Left renal cortex interstitium (tissue), 4 donors: ENCODE data around the gene XPO6. TPM values are rescaled to one million over a fixed set of nuclear protein-coding genes. Genes with fewer than 3 reads are reported as not detected.

ENCODE experiments used
- DNase-seq, 4 donors: peaks; one replicate each; pipeline ENCODE4 v3.0.0-alpha.2; 2013; ENCODE audit warnings: low read depth in 4 of 4, low spot score in 2 of 4, missing footprints in 1 of 4
- polyA plus RNA-seq, 4 donors: library from polyadenylated mRNA; unstranded; fragments of 120-200 nt; gene quantifications; one replicate each; pipeline ENCODE4 v1.2.1, GENCODE V29; 2013; ENCODE audit not compliant: insufficient read length in 4 of 4

XPO6 gene
- polyA plus RNA-seq, 4 donors: 72.3 to 91.7 (median 87.6) TPM

DNA sequence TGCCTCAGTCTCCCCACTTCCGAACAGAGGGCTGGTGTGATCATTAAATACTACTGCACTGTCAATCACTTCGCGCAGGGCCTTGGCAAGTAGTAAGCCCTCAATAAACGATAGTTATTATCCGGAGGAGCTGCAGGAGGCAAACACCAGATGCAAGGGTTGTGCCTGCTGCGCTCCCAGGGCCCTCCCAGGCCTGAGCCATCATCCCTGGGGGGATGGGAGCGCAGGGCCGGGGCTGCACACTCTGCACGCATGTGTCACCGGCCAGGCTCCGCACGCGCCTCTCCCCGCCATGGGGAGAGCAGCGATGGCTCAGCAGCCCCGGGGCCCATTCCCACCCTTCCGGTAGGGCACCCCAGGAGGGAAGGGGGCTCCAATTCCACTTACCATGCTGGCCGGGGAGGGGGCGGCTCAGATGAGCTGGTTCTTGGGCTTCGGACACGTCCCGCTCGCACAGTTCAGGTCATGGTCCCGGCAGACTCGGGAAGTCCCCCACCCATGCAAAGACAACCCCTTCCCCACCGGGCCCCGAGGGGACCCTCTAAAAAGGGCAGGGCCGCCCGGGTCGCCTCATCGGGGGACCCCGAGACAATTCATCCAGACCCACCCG is 681 bp downstream of the XPO6 start:
- peak in 1 of 4 donors; percentile 17 for DNase-seq

DNA sequence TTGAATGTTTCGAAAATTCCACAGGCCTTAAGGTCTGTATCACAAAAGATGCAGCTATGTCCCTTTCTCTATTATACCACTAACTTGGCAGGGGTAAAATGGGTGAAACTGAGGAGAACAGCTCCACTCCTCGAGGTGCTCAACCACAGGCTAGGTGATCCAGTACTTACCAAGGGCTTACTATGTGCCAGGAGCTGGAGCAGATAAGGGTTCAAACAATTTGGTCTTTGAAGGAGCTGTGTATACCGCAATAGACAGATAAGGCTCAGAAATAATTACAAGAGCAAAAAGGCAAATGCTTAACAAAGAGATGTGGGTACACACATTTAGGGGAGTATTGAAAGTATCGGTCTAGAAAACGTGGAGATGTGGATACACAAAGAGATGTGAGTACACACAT is 1.5 kb downstream of the XPO6 start:
- no peak for DNase-seq

DNA sequence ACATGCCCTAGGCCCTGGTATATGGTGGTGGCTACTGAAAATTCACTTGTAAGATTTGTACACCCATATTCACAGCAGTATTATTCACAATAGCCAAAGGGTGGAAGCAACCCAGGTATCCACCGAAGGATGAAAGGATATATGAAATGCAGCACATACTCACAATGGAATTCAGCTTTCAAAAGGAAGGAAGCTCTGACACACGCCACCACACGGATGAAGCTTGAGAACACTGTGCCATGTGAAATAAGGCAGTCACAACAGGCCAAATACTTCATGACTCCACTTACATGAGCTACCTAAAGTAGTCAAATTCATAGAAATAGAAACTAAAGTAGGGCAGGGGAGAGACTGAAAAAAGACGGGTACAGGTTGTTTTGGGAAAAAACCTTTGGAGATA is 2.9 kb downstream of the XPO6 start:
- no peak for DNase-seq

DNA sequence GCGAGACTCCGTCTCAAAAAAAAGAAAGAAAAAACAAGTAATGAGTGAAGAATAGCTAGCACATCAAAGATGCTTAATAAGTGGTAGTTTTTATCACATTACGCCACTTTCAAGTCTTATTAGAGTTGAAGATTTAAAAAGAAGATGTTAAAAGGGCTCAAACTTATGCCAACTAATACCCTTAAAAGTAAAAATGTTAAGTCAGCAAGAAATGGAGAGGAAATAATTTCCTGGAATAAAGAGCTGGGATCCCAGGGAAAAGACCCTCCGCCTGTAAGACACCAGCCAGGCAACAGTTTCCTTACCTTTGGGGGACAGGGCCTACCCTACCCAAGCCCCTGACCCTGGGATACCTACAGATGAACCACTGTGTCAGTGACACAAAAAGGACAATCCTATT is 3.6 kb downstream of the XPO6 start:
- no peak for DNase-seq

DNA sequence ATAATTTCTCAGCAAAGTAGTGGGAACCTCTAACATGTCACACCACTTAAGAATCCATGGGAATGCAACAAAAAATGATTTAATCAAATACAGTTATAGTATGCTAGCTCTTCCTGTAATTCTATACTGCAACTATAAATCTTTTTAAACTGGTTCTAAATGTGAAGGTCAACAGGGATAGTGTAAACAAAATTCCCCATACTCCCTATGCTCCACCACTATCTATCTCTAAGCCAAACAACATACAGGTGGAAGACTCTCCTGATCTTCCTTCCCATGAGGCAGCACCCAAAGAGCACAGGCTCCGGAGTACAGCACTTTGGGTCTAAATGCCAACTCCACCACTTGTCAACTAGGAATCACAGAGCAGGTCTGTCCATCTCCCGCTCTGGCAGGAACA is 4.4 kb downstream of the XPO6 start:
- DNase-seq: no peak

DNA sequence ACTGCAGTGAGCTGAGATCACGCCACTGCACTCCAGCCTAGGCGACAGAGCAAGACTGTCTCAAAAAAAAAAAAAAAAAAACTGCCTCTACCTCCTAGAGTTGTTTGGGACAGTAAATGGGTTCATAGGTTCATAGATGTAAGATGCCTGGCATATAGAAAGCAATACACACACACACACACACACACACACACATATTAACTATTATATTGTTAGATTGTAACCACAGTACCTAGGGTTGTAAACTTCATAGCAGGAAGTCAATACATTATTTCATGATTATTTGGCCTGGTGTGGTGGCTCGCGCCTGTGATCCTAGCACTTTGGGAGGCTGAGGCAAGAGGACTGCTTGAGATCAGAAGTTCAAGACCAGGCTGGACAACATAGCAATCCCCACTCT is 5.8 kb downstream of the XPO6 start:
- DNase-seq: no peak

DNA sequence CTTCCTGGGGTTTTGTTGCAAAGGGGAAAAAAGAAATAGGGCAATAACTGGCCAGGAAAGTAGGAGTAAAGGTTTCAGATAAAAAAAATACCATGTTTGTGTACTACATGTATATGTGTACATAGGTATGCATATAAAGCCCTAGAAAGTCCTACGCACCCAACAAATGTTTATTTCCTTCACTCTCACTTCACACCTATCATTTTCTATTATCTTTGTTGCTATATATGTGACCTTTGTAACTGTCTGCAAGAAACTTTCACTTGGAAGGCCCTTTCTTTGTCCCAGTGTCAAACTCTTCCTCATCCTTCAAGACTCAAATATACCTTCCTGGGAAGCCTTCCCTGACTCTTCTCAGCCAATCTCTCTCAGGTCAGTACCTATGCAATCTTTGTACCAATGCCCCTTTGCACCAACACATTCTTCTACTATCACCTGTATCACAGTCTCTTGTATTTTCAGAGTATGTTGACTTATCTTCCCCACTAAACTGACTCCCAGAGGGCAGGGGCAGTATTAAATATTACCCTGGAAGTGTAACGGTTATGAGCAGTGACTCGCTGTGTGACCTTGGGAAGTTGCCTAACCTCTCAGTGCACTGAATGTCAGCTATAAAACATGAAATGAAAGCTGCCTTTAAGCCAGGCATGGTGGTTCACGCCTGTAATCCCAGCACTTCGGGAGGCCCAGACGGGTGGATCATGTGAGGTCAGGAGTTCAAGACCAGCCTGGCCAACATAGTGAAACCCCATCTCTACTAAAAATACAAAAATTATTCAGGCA is 6.5 kb downstream of the XPO6 start:
- DNase-seq: no peak

DNA sequence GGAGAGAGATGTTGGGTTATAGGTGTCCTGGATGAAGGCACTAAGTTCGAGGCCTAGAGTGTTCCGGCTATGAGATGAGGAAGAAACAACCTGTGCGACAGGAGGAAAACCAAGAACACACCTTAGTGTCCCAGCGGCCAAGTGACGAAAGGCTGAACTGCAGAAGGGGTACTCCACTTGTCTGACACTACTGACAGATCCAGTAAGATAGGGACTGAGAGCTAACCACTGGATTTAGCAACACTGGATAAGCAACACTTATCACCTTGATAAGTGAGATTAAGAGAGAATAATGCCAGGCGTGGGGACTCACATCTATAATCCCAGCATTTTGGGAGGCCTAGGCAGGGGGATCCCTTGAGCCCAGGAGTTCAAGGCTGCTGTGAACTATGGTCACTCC is 7.1 kb downstream of the XPO6 start:
- no peak for DNase-seq

DNA sequence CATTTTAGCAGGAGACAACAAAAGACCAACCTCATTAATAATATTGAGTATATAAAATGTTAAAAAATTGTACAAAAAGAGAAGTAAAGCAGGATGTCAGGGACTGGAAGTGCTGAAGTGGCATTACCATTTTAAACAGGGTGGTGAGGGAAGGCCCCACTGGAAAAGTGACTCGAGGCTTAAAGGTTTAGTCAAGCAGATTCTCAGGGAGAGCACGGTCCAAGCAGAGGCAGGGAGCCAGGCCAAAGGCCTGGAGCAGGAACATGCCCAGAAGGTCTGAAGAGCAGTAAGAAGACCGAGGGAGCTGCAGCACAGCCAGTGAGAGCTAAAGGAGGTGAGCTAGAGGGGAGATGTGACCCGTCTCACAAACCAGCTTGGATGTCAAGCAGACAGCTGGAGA is 7.6 kb downstream of the XPO6 start:
- no peak for DNase-seq

DNA sequence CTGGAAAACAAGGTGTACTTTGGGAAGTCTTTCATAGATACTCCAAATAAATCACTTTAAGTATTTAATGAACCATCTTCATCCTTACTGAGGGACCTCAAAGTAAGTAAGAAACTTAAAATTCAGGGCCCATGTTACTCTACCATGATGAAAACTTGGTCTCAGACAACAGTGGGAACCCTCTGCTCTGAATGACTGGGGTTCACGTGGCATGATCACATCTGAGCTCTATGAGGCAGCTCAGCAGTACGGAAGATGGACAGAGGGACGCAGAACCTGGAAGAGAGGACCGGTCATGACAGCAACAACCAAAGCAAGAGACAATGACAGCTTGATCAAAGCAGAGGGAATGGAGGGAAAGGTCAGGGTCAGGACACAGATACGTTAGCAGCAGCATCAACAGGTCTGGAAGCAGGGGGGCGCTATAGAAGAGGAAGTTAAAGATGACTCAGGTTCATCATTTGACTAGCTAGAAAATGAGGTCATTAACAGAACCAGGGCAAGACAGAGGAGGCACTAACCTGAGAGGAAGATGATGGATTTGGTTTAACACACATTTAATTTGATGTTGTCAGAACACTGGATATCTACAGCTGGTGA is 9.5 kb downstream of the XPO6 start:
- no peak for DNase-seq

DNA sequence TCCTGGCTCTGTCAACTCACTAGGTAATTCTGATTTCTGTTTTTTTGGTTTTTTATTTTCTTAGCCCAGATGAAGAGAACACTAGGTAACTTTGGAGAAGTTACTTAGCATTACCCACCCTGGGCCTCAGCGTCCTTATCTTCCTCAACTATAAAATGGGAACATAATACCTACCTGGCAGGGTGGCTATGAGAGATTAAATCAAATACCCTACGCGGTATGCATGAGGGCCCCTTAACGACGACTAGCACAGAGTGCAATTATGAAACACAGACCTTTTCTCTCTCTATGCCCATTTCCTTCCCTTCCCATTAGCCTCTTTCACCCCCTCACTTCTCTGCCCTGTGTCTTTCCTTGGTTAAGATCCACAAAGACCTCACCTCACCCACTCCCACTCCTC is 11.1 kb downstream of the XPO6 start:
- DNase-seq: no peak

DNA sequence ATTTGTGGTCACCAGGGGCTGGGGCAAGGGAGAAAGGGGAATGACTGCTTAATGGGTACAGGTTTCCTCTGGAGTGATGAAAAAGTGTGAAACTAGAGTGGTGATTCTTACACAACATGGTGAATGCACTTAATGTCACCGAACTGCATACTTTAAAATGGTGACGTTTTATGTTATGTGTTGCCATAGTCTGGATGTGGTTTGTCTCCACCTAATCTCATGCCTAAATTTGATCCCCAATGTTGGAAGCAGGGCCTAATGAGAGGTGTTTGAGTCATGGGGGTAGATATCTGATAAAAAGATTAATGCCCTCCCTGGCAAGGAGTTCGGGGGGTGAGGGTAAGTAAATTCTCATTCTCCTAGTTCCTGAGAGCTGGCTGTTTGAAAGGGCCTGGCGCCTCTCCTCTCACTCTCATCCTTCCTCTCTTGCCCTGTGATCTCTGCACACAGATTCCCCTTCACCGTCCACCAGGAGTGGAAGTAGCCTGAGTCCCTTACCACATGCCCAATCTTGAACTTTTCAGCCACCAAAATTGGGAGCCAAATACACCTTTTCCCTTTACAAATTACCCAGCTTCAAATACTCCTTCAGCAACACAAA is 15.3 kb downstream of the XPO6 start:
- no peak for DNase-seq

DNA sequence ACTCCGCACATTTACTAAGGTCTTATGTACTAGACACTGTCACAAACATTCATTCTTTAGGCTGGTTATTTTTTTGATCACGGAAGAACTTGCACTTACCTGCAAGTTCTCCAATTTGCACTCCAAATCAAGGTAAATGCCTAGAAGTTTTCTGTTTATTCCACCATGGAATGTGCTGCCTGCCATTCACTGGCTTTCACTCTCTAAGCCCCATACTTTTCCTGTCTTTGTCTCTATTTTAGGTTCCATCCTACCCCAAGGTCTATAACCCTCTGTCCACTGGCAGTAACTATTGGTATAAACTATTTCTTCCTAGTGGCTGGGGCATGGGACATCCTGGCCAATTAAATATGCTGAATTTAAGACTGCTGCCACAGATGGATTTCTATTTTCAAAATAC is 15.9 kb downstream of the XPO6 start:
- DNase-seq: no peak

DNA sequence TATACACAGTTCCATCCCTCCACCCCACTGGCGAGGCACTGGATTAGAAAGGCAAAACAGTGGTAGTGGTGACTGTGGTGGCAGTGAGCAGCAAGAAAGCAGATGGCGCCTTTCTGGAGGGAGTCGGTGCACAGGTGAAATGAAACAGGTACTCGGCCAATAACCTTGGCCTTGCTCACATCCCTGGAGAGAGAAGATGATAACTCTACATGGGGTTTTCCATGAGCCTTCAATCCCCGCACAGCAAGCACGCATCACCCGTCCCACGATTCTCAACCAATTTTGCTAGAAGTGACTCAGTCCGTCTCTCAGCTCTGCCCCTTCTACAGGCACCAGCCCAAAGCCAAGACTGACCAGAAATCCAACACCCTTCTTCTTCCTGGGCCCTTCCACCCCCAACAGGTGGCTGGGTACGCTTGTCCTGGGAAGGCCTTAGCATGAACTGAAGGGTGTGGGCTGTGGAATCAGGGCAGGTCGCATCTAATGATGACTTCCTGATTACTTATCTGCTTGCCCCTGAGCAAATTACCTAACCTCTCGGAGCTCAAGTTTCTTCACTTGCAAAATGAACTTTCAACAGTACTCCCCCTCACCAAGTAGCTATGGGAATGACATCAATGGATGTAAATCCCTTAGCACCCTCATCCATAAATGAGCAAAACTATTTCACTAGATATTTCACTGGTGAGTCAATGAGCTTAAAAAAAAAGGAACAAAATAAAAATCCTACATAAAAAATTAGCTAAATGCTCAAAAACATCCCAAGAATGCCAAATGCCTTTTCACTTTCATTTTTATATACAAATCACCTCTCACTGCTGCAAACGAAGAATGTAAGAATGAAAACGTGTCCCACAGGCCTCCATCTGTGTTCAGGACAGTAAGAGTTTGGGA is 18.0 kb downstream of the XPO6 start:
- DNase-seq: no peak

DNA sequence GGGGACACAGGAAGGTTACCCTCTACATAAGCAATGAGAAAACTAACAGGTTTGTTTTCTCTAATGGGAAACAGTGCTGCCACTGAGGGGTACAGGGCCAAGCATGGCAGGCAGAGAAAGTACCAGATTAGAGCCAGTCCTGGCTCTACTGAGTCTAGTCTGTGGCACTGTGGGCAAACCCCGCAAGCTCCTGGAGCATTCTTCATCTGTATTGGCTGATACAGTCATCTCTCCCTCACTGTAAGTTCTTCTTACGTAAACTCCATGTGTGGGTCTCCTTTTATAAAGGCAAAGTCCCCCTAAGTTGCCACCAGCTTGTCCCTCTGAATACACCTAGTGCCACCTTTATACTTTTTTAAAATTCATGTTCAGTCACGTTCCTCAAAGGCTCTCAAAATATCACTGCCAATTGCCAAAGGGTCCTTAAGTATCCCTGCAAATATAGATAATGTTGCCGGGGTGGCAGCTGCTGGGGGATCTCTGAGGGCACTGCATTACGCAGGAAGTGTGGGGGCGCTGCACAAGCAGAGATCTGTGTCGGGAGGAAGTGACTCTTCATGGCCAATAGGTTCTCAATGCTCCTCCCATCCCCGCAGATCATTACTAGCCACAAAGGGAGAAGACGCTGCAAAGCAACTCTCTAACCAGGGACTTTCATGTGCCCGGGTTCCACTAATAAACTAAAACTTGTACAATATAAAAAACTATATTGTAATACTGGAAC is 18.8 kb downstream of the XPO6 start:
- DNase-seq: no peak

DNA sequence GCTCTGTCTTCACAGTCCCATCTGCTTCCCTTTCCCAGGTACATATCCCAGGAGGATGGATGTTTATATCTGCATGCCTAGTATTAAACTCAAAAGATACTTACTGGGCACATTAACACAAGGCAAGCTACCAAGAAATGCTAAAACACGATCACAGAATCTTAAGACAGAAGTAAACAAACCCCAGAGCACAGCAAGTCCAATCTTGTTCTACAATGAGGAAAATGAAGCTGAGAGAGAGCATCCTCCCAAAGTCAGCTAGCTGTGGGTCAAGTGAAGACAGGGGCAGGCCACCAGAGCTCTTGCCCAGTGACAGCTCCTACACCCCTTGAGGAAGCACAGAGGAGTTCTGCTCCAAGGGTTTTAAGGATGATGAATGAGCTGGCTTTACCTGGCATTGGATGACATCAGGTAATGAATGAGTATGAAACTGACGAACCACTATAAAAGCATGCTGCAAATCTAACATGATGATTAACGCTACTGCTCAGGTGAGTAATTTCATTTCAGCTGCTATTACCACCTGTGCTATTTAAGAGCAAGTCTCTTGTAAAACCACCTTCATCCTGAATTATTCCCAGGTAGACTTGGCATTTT is 20.3 kb downstream of the XPO6 start:
- no peak for DNase-seq

DNA sequence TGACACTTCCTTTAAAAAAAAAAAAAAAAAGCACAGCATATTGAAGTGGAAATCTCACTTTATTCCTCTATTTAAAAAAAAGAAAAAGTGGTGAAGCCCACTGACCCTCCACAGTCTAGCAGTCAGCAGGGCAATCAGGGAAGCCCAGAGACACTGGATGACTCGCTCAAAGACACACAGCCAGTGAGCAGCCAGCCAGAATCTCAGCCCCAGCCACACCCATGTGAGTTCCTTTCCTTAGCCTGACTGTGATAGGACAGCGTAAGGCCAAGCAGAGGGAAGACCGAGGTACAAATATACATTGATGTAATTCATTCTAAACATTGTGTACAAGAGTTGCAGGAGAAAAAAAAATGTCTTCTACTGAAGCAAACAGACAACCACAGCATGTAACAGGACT is 22.5 kb downstream of the XPO6 start:
- DNase-seq: no peak

DNA sequence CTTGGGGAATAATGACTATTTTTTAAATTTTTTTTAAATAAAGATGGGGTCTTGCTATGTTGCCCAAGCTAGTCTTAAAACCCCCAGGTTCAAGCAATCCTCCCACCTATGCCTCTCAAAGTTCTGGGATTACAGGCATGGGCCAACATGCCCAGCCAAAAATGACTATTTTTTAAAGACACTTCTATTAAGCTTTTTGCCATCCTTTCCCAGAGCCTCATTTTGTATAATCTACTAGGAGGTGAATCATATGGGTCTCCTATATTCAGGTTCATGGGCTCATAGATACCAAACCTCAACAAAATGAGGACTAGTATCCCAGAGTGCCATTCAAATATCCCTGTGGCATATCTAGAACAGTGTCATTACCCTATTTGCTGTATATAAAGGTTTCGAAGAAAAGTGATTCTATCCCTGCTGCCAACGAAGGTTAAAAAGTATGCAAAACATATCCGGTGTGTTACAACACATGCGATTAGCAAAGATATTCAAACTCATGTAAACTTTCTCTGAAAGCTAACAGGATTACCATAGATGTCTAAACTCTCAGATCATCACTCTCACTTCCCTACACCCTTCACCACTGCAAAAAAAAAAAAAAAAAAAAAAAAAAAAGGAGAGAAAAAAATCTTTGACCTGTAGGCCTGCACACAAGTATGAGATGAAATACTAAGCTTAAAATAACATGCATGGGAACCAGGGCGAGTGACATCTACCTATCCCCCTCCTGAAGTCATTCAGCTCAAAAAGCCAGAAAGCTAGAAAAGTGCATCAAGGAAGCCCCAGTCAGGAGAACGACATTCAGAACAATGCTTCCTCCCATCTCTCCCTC is 23.5 kb downstream of the XPO6 start:
- DNase-seq: no peak

DNA sequence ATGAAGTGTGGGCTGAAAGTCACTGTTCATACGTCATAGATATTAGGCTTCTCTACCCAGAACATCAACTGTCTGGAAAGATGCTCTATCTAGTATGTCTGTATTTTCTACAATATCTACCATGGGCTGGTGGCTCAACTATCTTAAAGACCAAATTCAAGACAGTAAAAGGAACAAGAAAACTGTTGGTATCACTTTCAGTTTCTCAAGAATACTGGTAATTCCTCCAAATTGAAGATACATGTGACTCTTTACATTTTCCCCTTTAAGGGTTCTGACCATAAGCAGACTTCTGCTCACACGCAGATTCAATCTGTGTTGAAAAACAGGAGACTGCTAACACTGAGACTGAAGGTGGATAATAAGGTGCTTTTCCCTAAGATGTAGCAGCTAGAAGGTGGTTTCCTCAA is 24.2 kb downstream of the XPO6 start:
- no peak for DNase-seq
